ENCODE results near the gene RPSA.

- TF ChIP-seq ZFX (IDR thresholded peaks at IDR 0.05), result no peak
- no peak for TF ChIP-seq POLR2AphosphoS5 (IDR thresholded peaks at IDR 0.05; ENCODE audit: low read depth, low read length)
- TF ChIP-seq CTCF (IDR thresholded peaks at IDR 0.05 in 2 of 3, conservative IDR thresholded peaks at IDR 0.05 in 1 of 3; ENCODE audit: borderline replicate concordance in 1 of 3, insufficient read depth in 1 of 3, low read depth in 2 of 3, low read length in 2 of 3), result no peak
- TF ChIP-seq, protein P1, sequence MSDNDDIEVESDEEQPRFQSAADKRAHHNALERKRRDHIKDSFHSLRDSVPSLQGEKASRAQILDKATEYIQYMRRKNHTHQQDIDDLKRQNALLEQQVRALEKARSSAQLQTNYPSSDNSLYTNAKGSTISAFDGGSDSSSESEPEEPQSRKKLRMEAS (IDR thresholded peaks at IDR 0.05), result no peak
- TF ChIP-seq JUND (IDR thresholded peaks at IDR 0.05), result no peak
Measured at GRCh38 chr3:39362812-39363211, 43.7 kb upstream of the RPSA start.
